Germinal center (tissue), 1 donor: ENCODE results near the gene SLC17A9.
"Not testable (repeated sequence)": the region's sequence is repeated elsewhere in the genome, so short reads cannot be mapped to it uniquely, and the experiment has no call there.

Source experiments
- DNase-seq: peaks from one replicate; pipeline ENCODE4 v3.0.0; 2012; ENCODE audit warnings: mixed read lengths, low spot score

The SLC17A9 gene

GRCh38 chr20:62957136-62958117, 4.9 kb downstream of the SLC17A9 start:
- DNase-seq, result no peak

GRCh38 chr20:62958388-62959100, 6.0 kb downstream of the SLC17A9 start:
- DNase-seq, result no peak

- no peak for DNase-seq
These were observed 6.8 kb downstream of the SLC17A9 start for GRCh38 chr20:62959101-62959971.

GRCh38 chr20:62959998-62960436, 7.5 kb downstream of the SLC17A9 start:
- no peak for DNase-seq

- not testable (repeated sequence) for DNase-seq
These were observed 8.2 kb downstream of the SLC17A9 start for GRCh38 chr20:62960446-62961309.

GRCh38 chr20:62961310-62961783, 8.8 kb downstream of the SLC17A9 start:
- no peak for DNase-seq

GRCh38 chr20:62961799-62962198, 9.3 kb downstream of the SLC17A9 start:
- no peak for DNase-seq

- no peak for DNase-seq
These were observed 9.8 kb downstream of the SLC17A9 start for GRCh38 chr20:62962221-62962879.

- no peak for DNase-seq
These were observed 10.5 kb downstream of the SLC17A9 start for GRCh38 chr20:62962891-62963613.

GRCh38 chr20:62963614-62964397, 11.3 kb downstream of the SLC17A9 start:
- DNase-seq, result no peak

- no peak for DNase-seq
These were observed 12.2 kb downstream of the SLC17A9 start for GRCh38 chr20:62964700-62965099.

- DNase-seq, result no peak
These were observed 12.9 kb downstream of the SLC17A9 start for GRCh38 chr20:62965363-62965771.

- no peak for DNase-seq
These were observed 14.0 kb downstream of the SLC17A9 start for GRCh38 chr20:62966212-62967148.

- no peak for DNase-seq
These were observed 14.6 kb downstream of the SLC17A9 start for GRCh38 chr20:62967149-62967501.

GRCh38 chr20:62967628-62968351, 15.3 kb downstream of the SLC17A9 start:
- DNase-seq, result no peak

GRCh38 chr20:62968378-62969178, 16.1 kb downstream of the SLC17A9 start:
- DNase-seq, result no peak
